HG03280 (cell line): ENCODE data around the gene MIER3.
"Not testable (repeated sequence)": the region's sequence is repeated elsewhere in the genome, so short reads cannot be mapped to it uniquely, and the experiment has no call there.

Source experiments
- ATAC-seq: cut with Tn5 transposase; IDR thresholded peaks from one replicate; pipeline ENCODE4 v1.9.1; 2021; ENCODE audit warnings: mild to moderate bottlenecking, moderate library complexity; ENCODE audit not compliant: unreplicated experiment

MIER3 gene, protein sequence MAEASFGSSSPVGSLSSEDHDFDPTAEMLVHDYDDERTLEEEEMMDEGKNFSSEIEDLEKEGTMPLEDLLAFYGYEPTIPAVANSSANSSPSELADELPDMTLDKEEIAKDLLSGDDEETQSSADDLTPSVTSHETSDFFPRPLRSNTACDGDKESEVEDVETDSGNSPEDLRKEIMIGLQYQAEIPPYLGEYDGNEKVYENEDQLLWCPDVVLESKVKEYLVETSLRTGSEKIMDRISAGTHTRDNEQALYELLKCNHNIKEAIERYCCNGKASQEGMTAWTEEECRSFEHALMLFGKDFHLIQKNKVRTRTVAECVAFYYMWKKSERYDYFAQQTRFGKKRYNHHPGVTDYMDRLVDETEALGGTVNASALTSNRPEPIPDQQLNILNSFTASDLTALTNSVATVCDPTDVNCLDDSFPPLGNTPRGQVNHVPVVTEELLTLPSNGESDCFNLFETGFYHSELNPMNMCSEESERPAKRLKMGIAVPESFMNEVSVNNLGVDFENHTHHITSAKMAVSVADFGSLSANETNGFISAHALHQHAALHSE

DNA sequence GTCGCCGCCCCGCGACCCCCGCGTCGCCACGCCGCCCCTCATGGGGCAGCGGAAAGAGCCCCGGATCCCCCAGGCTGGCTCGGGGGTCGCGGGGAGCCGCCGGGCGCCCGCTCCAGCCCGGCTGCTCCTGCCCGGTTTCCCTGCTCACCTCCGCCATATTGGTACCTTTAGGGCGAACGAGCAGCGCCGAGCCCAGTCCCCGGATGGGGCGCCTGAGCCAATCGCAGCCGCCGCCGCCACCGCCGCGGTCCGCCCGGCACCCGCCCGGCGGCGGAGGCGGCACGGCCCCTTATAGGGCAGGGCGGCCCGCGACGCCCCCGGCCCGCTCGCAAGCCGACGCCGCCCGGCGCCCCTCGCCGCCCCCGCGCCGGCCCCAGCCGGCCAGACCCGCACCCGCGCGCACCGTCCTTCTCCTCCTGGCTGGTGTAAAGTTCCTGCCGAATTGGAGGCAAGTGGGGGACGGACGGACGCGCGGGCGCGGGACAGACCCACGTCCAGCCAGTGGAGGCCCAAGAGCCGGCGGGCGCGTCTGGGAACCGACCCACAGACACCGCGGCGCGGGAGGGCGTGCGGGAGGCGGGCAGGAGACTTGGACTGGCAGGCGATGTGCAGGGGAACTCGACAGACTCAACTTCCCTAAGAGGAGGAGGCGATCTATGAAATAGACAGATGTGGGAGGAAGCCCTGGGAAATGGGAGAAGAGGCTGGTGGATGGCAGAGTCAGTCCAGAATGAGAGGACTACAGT lies at the start of gene MIER3:
Gene MIER3 (minus strand): TSS at position 178 of the 746 bp plus-strand sequence. CDS start 21 bp downstream, at position 157.
- ATAC-seq = peak; percentile 93

DNA sequence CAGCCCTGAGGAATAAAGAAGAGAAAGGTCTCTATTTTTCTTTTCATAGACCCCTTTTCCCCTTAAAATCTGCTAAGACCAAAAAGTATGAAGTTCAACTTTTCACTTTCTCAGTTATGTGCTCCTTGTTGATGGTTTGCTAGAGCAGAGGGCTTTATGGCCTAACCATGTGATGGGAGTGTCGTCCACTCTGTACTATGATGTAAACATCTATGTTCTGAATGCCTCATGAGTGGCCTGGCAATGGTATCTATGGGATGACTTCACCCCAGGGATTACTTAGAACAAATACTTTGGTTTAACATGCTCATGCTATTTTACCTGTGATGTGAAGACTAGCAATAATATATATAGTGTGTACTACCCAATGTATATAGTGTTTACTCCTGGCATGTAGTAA lies 43.7 kb upstream of the MIER3 start:
- ATAC-seq = no peak

DNA sequence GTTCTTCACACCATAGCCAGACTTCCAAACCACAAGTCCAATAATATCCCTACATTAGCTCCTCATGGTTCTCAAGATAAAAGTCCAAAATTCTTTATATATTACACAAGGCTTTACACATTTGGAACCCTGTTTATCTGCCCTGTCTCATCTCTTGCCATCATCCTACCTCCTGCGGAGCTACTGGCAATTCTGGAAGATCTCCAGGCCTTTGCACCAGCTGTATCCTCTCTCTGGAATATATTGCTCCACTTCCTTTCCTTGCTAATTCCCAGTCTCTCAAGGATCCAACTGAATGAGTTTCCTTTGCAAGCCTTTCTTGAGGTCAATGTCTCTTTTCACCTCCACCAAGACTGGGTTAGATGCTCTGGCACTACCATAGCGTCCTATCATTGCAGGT lies 41.3 kb upstream of the MIER3 start:
- no peak for ATAC-seq

DNA sequence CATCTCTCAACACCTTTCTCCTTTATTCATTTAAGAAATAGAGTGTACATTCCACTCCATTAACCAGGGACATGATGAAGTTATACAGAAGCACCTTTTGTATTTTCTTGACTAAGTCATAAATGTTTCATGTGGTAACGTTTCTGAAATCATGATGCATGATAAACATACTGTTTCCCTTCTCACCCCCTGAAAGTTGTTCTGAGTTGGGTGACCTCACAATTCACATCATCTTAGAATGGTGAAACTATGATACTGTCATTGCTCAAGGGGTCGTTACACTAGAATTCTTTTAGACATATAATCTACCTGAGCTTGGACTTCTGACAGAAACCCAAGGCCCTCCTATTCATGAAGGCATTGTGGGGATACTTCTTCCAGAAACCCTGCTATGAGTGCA lies 37.8 kb upstream of the MIER3 start:
- no peak for ATAC-seq

DNA sequence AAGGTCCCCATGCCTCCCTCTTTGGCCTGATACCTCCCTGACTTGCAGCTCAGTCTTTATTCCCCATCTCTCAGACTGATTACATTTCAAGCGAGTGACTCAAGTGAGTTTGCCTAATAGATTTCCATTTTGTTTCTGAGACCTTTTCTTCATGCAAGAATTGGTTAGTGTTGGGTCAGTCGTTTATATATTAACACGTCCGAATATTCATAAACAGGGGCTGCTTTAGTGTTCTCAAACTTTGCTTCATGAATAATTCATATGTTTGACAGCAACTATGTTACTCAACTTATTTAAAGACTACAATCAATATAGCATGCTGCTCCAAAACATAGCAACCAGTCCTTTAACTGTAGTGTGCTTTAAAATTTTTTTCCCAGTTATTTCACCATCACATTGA lies 36.6 kb upstream of the MIER3 start:
- ATAC-seq = no peak

DNA sequence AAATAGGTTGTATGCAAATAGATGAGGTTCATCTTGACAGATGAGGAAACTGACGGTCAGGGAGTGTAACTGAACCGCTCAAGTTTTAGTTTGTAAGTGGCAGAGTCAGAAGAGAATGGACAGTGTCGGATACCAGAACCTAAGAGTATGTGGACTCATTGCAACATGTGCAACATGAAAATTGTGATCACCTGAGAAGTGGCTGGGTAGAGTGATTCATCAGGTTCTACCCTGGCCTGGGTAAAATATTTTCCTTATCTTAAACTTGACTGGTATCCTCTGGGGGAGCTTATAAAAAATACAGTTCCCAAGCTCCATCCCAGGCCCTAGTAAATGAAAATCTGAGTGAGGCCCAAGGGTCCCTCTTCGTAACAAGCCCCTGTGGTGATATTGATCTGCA lies 35.2 kb upstream of the MIER3 start:
- no peak for ATAC-seq

DNA sequence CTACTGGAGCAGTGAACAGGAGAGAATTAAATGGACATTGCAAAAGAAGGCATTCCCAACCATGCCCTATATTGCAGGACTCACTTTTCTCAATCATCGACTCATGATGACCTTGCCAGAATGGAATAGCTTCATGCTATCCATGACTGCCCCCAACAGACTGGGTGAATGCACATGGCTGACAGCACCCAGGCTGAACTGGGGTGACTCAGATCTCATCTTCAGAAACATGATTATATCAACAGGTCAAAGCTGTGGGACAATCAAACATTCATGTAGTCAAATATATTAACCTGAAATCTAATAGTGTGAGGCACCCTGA lies 34.7 kb upstream of the MIER3 start:
- ATAC-seq = no peak

DNA sequence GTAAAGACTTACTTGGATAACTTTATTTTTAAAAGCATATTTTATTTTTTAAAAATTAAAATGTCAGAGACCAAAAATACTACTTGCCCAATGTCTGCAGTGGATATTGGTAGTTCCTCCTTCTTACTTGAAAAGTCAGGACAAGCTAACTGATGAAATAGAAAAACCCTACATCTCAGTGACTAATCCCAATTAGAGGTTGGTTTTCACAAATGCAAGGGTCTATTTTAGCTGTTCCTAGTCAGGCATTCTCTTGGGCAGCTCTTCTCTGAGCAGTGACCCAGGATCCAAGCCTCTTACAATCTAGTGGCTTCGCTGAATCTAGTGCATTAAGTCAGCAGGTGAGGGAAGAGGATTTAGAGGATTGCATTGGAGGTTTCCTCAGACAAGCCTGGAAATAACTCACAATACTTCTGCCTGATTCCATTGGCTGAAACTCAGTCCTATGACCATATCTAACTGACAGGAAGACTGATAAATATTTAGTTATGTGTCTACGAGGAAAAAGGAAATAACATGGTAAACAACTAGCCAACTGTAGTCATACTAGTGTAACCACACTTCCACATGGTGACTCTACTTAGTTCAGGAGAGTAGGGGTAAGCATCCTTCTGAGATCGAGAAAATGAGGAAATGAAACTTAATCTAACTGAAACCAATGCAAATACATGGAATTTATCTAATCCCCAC lies 34.2 kb upstream of the MIER3 start:
- ATAC-seq = no peak

DNA sequence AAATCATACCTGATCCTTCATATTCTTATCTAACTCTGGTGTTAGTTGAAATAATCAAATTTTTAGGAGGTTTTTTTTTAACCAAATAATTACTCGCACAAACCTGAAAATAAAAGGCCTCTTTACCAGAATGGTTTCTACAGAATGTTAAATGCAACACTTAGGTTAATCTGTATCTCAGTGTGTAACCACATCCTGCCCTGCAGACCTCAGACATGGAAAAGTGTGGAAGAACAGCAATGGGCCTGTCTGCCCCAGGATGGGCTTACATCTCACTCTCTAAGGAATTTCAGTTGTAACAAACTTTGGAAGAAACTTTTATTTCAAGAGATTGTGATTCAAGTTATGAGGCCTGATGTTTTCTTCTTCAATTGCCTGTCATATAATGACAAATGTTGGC lies 32.5 kb upstream of the MIER3 start:
- ATAC-seq = no peak

DNA sequence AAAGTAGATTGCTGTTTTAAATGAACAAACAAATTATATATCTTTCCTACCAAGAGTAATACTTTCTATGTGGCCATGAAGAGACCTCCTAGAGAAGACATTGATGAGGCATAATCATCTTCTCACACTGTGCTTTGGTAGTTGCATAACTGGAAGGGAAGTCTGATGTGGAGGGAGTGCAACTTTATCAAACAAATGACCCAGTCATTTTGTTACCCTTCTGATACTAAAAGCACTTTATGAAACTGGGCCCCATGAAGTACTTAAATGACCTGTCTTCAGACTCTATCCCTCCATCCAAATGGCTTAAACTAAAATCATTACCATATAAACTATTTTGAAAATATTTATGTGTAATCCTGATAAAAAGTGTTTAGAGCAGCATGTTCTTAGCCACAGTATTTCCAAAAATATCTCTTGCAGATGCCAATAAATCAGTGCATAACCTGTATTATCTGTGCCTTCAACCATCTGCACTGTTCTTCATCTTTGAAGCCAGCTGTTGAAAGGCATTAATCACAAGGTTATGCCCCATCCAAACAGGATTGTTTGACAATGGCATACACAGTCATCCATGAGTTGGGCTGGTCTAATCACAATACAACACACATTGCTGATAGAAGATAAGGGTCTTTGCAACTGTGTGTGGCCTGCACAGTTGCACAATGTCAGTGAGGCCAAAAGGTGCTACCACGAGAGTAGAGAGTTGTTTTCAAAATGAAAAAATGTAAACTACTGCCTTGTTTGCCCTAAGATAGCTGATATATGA lies 31.9 kb upstream of the MIER3 start:
- ATAC-seq = no peak

DNA sequence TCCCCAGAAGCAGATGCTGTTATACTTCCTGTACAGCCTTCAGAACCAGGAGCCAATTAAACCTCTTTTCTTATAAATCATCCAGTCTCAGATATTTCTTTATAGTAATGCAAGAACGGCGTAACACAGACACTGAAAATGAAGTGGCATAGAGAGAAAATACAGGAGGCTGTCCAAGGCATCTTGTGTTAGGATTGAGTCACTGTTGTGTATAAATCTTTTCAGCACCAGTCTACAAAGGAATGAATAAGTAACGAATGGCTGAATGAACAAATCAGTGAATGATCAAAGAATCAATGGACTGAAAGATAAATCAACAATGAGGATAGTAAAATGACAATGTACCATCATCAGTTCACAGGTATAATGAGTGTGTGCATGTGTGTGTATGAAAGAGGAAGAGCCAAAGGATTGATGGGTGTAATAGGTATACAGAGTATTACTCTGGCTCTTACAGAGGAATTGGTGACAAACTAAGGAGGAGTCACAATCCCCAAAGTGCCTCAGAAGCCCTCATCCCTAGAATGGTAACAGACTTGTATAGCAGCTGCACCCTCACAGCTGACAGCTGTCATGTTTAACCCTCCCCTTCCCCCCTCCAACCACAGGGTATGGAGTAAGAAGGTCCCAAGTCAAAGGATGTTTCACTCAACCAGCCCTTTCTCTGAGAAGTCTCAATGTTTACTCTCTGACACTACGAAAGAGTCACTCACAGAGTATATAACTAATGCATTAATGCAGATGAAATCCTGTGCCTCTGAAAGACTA lies 29.8 kb upstream of the MIER3 start:
- ATAC-seq = no peak

DNA sequence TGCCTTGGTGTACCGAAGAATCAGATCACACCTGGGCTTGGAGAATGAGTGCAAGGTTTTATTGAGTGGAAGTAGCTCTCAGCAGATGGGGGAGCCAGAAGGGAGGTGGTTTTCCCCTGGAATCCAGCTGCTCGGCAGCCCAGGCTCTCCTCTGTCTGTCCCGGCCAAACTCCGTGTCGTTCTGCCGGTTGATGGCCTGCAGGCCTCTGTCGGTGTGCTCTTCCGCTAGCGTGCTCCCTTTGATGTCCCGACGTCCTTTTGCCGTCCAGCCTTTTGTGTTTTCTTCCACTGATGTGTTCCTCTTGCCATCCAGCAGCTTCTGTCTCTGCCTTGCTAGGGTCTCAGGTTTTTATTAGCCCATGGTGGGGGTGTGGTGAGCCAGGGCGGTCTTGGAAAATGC lies 28.0 kb upstream of the MIER3 start:
- ATAC-seq = no peak

DNA sequence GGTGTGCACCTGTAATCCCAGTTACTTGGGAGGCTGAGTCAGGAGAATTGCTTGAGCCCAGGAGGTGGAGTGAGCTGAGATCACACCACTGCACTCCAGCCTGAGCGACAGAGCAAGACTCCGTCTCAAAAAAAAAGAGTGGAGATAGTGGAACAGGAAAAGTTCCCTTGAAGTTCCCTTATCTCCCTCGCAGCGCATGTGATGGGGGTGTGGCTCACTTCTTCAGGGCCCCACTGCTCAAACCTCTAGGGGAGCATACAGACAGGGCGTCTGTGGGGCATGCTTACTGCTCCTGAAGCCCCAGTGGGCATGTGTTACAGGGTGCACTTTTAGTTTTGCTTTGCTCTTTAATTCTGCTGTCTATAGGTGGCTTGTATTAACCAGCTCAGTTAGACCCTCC lies 27.6 kb upstream of the MIER3 start:
- ATAC-seq = not testable (repeated sequence)

DNA sequence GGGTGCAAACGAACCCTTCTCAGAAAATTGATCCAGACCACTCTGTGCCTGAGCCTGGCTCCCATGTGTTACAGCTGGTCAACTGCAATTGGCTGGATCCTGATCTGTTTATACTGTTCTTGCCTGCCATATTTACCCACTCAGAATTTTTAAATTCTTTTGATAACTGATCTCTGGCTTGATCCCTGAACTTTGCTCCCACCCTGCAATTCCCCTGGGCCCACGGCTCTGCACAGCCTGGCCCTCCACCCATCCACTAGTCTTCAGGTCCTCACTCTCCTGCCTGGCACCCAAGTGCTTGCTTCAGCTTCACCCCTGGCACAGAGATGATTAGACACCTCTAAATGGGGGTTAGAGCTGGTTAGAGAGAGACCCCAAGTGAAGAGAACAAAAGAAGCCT lies 25.9 kb upstream of the MIER3 start:
- ATAC-seq = no peak

DNA sequence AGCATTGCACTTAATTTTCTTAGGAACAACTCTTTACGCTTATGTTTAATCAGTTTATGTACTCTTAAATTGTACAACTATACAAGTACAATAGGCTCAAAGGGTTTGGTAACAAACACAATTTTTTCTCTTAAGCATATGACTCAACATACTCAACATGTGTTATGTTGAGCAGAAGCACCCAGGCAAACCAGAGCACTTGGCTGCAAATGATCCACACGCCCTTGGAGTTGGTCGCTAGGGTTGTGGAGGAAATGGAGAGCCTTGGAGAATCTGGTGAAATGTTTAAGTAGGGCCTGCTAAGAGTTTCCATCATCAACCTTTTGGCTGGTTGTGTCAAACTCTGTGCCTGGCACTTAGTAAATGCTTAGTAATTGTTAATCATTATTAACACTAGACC lies 25.1 kb upstream of the MIER3 start:
- no peak for ATAC-seq

DNA sequence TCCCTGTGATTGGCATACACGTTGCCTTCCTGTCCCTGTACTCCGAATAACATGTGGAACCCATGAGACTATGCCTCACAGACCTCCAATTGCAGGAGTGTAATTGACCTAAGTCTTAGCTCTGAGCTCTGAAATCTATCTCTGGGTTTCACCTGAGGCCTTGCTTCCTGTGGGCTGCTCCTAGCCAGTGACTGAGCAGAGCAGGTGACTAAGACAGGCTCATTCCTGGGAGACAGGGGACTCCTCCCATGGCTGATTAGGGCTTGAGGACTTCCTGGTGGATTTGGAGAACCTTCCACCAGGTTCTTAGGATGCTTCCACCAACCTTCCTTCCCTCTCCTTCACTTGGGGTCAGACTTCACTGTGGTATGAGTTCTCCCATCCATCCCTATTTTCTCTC lies 22.3 kb upstream of the MIER3 start:
- no peak for ATAC-seq

DNA sequence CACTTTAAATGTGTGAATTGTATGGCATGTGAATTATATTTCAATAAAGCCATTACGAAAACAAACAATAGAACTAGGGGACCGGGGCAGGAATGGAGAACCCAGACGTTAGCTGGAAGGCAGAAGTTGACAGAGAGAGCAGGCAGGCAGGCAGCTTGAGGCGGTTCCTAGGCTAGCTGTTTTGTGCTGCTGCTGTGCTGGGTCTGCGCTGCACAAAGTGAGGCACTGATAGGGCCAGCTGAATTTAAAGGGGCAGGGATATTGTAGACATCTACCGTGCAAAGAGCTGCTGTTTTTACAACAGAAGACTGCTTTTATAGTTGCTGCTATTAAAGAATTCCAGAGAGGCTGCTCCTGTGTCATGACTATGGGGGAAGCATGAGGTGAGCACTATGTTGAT lies 21.6 kb upstream of the MIER3 start:
- no peak for ATAC-seq

DNA sequence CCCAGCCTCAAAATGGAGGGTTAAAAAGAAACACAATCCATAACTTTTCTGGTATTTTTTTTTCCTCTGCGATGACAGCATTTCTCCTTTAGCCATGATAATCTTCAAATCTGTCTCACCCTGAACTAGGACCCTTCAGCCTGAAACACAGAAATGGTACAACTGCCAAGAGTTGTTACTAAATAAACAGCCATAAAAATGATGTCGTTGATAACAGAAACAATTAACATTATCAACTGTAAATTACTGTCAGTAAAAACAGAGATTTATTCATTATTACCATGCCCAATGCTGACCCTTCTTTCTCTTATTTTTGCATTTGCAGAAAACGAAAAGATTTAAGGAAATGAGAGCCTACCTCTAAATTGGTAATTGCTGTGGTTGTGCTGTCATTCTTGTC lies 19.4 kb upstream of the MIER3 start:
- no peak for ATAC-seq

DNA sequence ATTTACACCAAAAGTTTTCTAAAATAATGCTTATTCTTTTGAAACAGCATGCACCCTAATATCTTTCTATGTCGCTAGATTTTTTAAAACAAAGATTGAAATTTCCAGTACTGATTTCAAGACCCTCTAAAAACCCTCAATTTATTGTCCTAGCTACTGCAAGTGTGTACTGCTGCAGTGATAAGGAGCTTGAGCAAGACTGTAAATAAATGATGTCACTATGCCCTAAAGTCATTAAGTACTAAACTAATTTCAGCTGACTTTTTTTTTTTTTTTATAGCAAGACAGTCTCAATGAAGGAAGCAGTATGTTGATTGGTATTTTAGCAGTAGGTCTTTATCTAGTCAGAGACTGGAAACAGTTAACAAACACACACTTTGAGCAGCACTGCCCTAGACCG lies 12.2 kb upstream of the MIER3 start:
- no peak for ATAC-seq

DNA sequence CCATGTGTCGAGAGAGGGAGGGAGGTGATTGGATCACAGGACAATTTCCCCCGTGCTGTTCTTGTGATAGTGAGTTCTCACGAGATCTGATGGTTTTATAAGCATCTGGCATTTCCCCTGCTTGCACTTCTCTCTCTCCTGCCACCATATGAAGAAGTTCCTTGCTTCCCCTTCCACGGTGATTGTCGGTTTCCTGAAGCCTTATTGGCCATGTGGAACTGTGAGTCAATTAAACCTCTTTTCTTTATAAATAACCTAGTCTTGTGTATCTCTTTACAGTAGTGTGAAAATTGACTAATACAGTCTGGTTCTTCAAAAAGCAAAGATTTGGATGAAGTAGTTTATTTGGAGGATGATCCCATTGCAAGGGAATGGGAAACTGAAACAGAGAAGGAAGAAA lies 11.3 kb upstream of the MIER3 start:
- ATAC-seq = no peak
